Loucy (cell line): ENCODE results near the gene QRICH1.

Source experiments
- H2AFZ ChIP-seq: fragments of 200-600 bp; sonication (generic); 2 replicates; pipeline ENCODE4 v1.6.0; 2016; ENCODE audit warnings: antibody characterized with exemption, mild to moderate bottlenecking, low read length, moderate library complexity
- H3F3A ChIP-seq: fragments of 200-600 bp; 2 replicates; pipeline ENCODE4 v1.6.0; 2016; ENCODE audit warnings: antibody characterized with exemption, low read depth, mild to moderate bottlenecking
- H3K27me3 ChIP-seq: fragments of 200-600 bp; sonication (generic); 2 replicates; pipeline ENCODE4 v1.6.1; 2014; ENCODE audit warnings: low read length, mild to moderate bottlenecking; ENCODE audit not compliant: insufficient read depth, poor library complexity, severe bottlenecking
- H3K36me3 ChIP-seq: fragments of 200-600 bp; sonication (generic); 2 replicates; pipeline ENCODE4 v1.6.1; 2016; ENCODE audit warnings: low read length; ENCODE audit not compliant: insufficient read depth
- H3K4me1 ChIP-seq: fragments of 200-600 bp; sonication (generic); 2 replicates; pipeline ENCODE4 v1.5.1; 2014; ENCODE audit warnings: low read length, mild to moderate bottlenecking; ENCODE audit not compliant: insufficient read depth, poor library complexity, severe bottlenecking
- H3K4me2 ChIP-seq: fragments of 200-600 bp; sonication (generic); 2 replicates; pipeline ENCODE4 v1.6.0; 2014; ENCODE audit warnings: antibody characterized with exemption, low read length, low read depth, mild to moderate bottlenecking; ENCODE audit not compliant: poor library complexity, severe bottlenecking
- H3K4me3 ChIP-seq: fragments of 200-600 bp; sonication (generic); 2 replicates; pipeline ENCODE4 v1.5.1; 2014; ENCODE audit warnings: low read length, mild to moderate bottlenecking, mixed read lengths; ENCODE audit not compliant: poor library complexity, severe bottlenecking
- H3K79me2 ChIP-seq: fragments of 200-600 bp; sonication (generic); 2 replicates; pipeline ENCODE4 v1.6.1; 2014; ENCODE audit warnings: low read length; ENCODE audit not compliant: insufficient read depth
- H3K9ac ChIP-seq: fragments of 200-600 bp; sonication (generic); 2 replicates; pipeline ENCODE4 v1.6.0; 2014; ENCODE audit warnings: mild to moderate bottlenecking, low read depth, low read length, moderate library complexity; ENCODE audit not compliant: poor library complexity, severe bottlenecking
- H3K9me2 ChIP-seq: fragments of 200-600 bp; sonication (generic); replicated peaks from 2 replicates; pipeline ENCODE4 v1.6.1; 2016; ENCODE audit warnings: low read depth, low read length, mixed read lengths
- H3K9me3 ChIP-seq: fragments of 200-600 bp; sonication (generic); 2 replicates; pipeline ENCODE4 v1.6.1; 2014; ENCODE audit warnings: mild to moderate bottlenecking, antibody characterized with exemption, low read length, low read depth; ENCODE audit not compliant: insufficient read depth
- H4K20me1 ChIP-seq: fragments of 200-600 bp; sonication (generic); 2 replicates; pipeline ENCODE4 v1.6.0; 2014; ENCODE audit warnings: antibody characterized with exemption, low read length, mild to moderate bottlenecking; ENCODE audit not compliant: insufficient read depth, poor library complexity, severe bottlenecking
- CTCF ChIP-seq: fragments of 200-600 bp; sonication (generic); conservative IDR thresholded peaks from 2 replicates; pipeline ENCODE4 v1.5.1; 2014; ENCODE audit warnings: mild to moderate bottlenecking, antibody characterized with exemption, low read length
- EZH2phosphoT487 ChIP-seq: fragments of 200-600 bp; IDR thresholded peaks from 2 replicates; pipeline ENCODE4 v1.6.1; 2018; ENCODE audit warnings: antibody characterized with exemption, mild to moderate bottlenecking, moderate library complexity, borderline replicate concordance

Gene QRICH1

GRCh38 chr3:48997102-48997635 is 96.7 kb downstream of the QRICH1 start:
- Histone ChIP-seq H4K20me1 (no peaks in the 10 kb centered on the region), H3K36me3 (no peaks in the 10 kb centered on the region), H3K9ac (no peak overlapping the region), H3K4me2 (no peak overlapping the region), H3F3A (no peaks in the 10 kb centered on the region), H2AFZ (no peak overlapping the region), H3K9me2 (no peaks in the 10 kb centered on the region), H3K9me3 (no peaks in the 10 kb centered on the region), H3K27me3 (no peaks in the 10 kb centered on the region), H3K4me3 (no peak overlapping the region), H3K79me2 (peaks cover 2% of the 10 kb centered on the region; the same call in 1 of the 2 replicates), H3K4me1 (no peaks in the 10 kb centered on the region)
- TF ChIP-seq EZH2phosphoT487 = no peak
- TF ChIP-seq CTCF = peak; percentile 50

GRCh38 chr3:48996640-48997039 is 97.2 kb downstream of the QRICH1 start:
- H4K20me1 ChIP-seq = no peaks in the 10 kb centered on the region

GRCh38 chr3:48993834-48994233 is 100.0 kb downstream of the QRICH1 start:
- Histone ChIP-seq H3K4me1 (no peaks in the 10 kb centered on the region), H3K4me2 (peak overlapping the region; percentile 45), H4K20me1 (no peaks in the 10 kb centered on the region), H3K79me2 (peaks cover 23% of the 10 kb centered on the region), H3K27me3 (no peaks in the 10 kb centered on the region), H3K9me2 (no peaks in the 10 kb centered on the region), H3K9me3 (no peaks in the 10 kb centered on the region), H3K36me3 (no peaks in the 10 kb centered on the region), H3K4me3 (no peak overlapping the region), H3F3A (no peaks in the 10 kb centered on the region), H3K9ac (no peak overlapping the region), H2AFZ (no peak overlapping the region)
- TF ChIP-seq EZH2phosphoT487 (no peak), CTCF (no peak)

More at GRCh38 chr3:48996640-48997039, 97.2 kb downstream of the QRICH1 start:
- no peaks in the 10 kb centered on the region for H3K9me2 ChIP-seq
- no peaks in the 10 kb centered on the region for H3F3A ChIP-seq
- H3K36me3 ChIP-seq = no peaks in the 10 kb centered on the region
- no peak overlapping the region for H2AFZ ChIP-seq
- H3K9me3 ChIP-seq = no peaks in the 10 kb centered on the region
- H3K27me3 ChIP-seq = no peaks in the 10 kb centered on the region
- no peak overlapping the region for H3K4me3 ChIP-seq
- no peaks in the 10 kb centered on the region for H3K4me1 ChIP-seq
- H3K9ac ChIP-seq = no peak overlapping the region
- H3K79me2 ChIP-seq = peaks cover 8% of the 10 kb centered on the region; the same call in 1 of the 2 replicates
- no peak for TF ChIP-seq CTCF
- no peak for TF ChIP-seq EZH2phosphoT487
- H3K4me2 ChIP-seq = no peak overlapping the region
